RPMI7951 (cell line): Measurements from ENCODE around the gene C16orf96. TPM values are rescaled to one million over a fixed set of nuclear protein-coding genes. Genes with fewer than 3 reads are reported as not detected.

Experiments
- DNase-seq: peaks from one replicate; pipeline ENCODE4 v3.0.0-alpha.2; 2012; ENCODE audit warnings: low read depth
- total RNA-seq: library from RNA; depleted of rRNA; stranded (reverse); fragments of >200 nt; shearing (Covaris generic); gene quantifications from 2 replicates; pipeline ENCODE4 v1.2.3, GENCODE V29; 2014

C16orf96 gene
- total RNA-seq, 1 experiment from 2014 or later: not detected

- DNase-seq: peak; percentile 99
Observed at GRCh38 chr16:4616047-4616811, 60.1 kb downstream of the C16orf96 start.

- DNase-seq: no peak
Observed at GRCh38 chr16:4617880-4618279, 61.7 kb downstream of the C16orf96 start.

- DNase-seq: no peak
Observed at GRCh38 chr16:4618645-4619418, 62.7 kb downstream of the C16orf96 start.

- DNase-seq: no peak
Observed at GRCh38 chr16:4623593-4623992, 67.5 kb downstream of the C16orf96 start.

GRCh38 chr16:4624015-4624826, 68.1 kb downstream of the C16orf96 start, which contains the start of gene MGRN1:
MGRN1 (plus strand) TSS chr16:4624826; CDS start chr16:4624961, 135 bp downstream.
- peak; percentile 96 for DNase-seq

GRCh38 chr16:4624827-4625559, 68.9 kb downstream of the C16orf96 start:
- peak; percentile 62 for DNase-seq

GRCh38 chr16:4625560-4626159, 69.5 kb downstream of the C16orf96 start:
- no peak for DNase-seq

GRCh38 chr16:4626396-4626795, 70.3 kb downstream of the C16orf96 start:
- no peak for DNase-seq

- DNase-seq: no peak
Observed at GRCh38 chr16:4628283-4628682, 72.1 kb downstream of the C16orf96 start.

GRCh38 chr16:4631444-4631843, 75.3 kb downstream of the C16orf96 start:
- DNase-seq: no peak

GRCh38 chr16:4633910-4634635, 77.9 kb downstream of the C16orf96 start:
- no peak for DNase-seq

- no peak for DNase-seq
Observed at GRCh38 chr16:4634768-4635167, 78.6 kb downstream of the C16orf96 start.

GRCh38 chr16:4636196-4636595, 80.1 kb downstream of the C16orf96 start:
- DNase-seq: no peak

- no peak for DNase-seq
Observed at GRCh38 chr16:4637501-4638166, 81.5 kb downstream of the C16orf96 start.

- DNase-seq: no peak
Observed at GRCh38 chr16:4639899-4640509, 83.9 kb downstream of the C16orf96 start.

GRCh38 chr16:4640572-4641305, 84.6 kb downstream of the C16orf96 start:
- no peak for DNase-seq

- no peak for DNase-seq
Observed at GRCh38 chr16:4641306-4641687, 85.2 kb downstream of the C16orf96 start.

- DNase-seq: no peak
Observed at GRCh38 chr16:4641895-4642294, 85.8 kb downstream of the C16orf96 start.
